A673 (cell line): Measurements from ENCODE around the gene KIF26B. TPM values are rescaled to one million over a fixed set of nuclear protein-coding genes. Genes with fewer than 3 reads are reported as not detected.

Experiments
- BruUV-seq: library from RNA; stranded (reverse); fragments of 400-500 nt; replicated peaks from 2 replicates; lab custom pipeline; 2021; lab: Mats Ljungman, UMichigan
- CTCF ChIA-PET: fragments of 300-600 bp; sonication (Branson Sonifier 250); formaldehyde crosslinking; loops from one replicate; lab custom pipeline; 2022; ENCODE audit warnings: antibody characterized with exemption; lab: Charles Lee
- POLR2A ChIA-PET: fragments of 300-600 bp; sonication (Branson Sonifier 250); formaldehyde crosslinking; loops from one replicate; lab custom pipeline; 2022; ENCODE audit warnings: antibody characterized with exemption; ENCODE audit not compliant: low non-redundant PET; lab: Charles Lee
- DNase-seq: peaks from one replicate; pipeline ENCODE4 v3.0.0-alpha.2; 2015; ENCODE audit warnings: low spot score
- H3K27ac ChIP-seq: fragments of 200-600 bp; sonication (generic); 2 replicates; pipeline ENCODE4 v1.5.1; 2016; ENCODE audit warnings: mixed run types, low read depth, mild to moderate bottlenecking, mixed read lengths, antibody characterized with exemption, low read length; ENCODE audit not compliant: poor library complexity, severe bottlenecking
- H3K27me3 ChIP-seq: fragments of 200-600 bp; sonication (generic); replicated peaks from 2 replicates; pipeline ENCODE4 v1.6.1; 2017; ENCODE audit warnings: mixed run types, low read depth, mild to moderate bottlenecking, mixed read lengths, antibody characterized with exemption, low read length; ENCODE audit not compliant: insufficient read depth, poor library complexity
- H3K36me3 ChIP-seq: fragments of 200-600 bp; sonication (generic); 2 replicates; pipeline ENCODE4 v1.6.1; 2016; ENCODE audit warnings: mixed run types, mild to moderate bottlenecking, mixed read lengths, antibody characterized with exemption, low read length; ENCODE audit not compliant: insufficient read depth, poor library complexity, severe bottlenecking
- H3K4me1 ChIP-seq: fragments of 200-600 bp; sonication (generic); 2 replicates; pipeline ENCODE4 v1.6.1; 2017; ENCODE audit warnings: mixed run types, mild to moderate bottlenecking, mixed read lengths, antibody characterized with exemption, low read length; ENCODE audit not compliant: insufficient read depth, poor library complexity, severe bottlenecking
- H3K4me3 ChIP-seq: fragments of 200-600 bp; sonication (generic); 2 replicates; pipeline ENCODE4 v1.5.1; 2016; ENCODE audit warnings: low read depth, mixed run types, mild to moderate bottlenecking, mixed read lengths, low read length; ENCODE audit not compliant: poor library complexity, severe bottlenecking
- H3K9me3 ChIP-seq: fragments of 200-600 bp; sonication (generic); 2 replicates; pipeline ENCODE4 v1.6.1; 2016; ENCODE audit warnings: mixed run types, low read depth, mild to moderate bottlenecking, mixed read lengths, antibody characterized with exemption, low read length; ENCODE audit not compliant: poor library complexity, severe bottlenecking
- CTCF ChIP-seq: fragments of 300-800, 200-600 bp; sonication (generic); conservative IDR thresholded peaks from 2 replicates; pipeline ENCODE4 v1.5.1; 2017; ENCODE audit warnings: low read depth, mild to moderate bottlenecking, antibody characterized with exemption, low read length, moderate library complexity, mixed read lengths
- EZH2 ChIP-seq: fragments of 200-600 bp; sonication (generic); IDR thresholded peaks from 2 replicates; pipeline ENCODE4 v1.6.1; 2017; ENCODE audit warnings: borderline replicate concordance, low read depth, mild to moderate bottlenecking, mixed read lengths, antibody characterized with exemption, low read length; ENCODE audit not compliant: poor library complexity, severe bottlenecking
- intact Hi-C: fragments of 100-400 bp; cut with micrococcal nuclease; formaldehyde crosslinking; loops from one replicate; pipeline ENCODE4 v1.10.0; 2022; ENCODE audit not compliant: unreplicated experiment
- total RNA-seq: library from RNA; stranded (reverse); gene quantifications from 2 replicates; pipeline ENCODE4 v1.2.3, GENCODE V29; 2021

Gene KIF26B
- total RNA-seq, 1 experiment from 2014 or later: not detected

GRCh38 chr1:245657371-245657770 is 502.6 kb downstream of the KIF26B start:
- Histone ChIP-seq H3K27ac (no peak overlapping the region), H3K36me3 (no peaks in the 10 kb centered on the region), H3K4me3 (no peak overlapping the region), H3K27me3 (no peaks in the 10 kb centered on the region), H3K4me1 (no peaks in the 10 kb centered on the region), H3K9me3 (no peaks in the 10 kb centered on the region)
- DNase-seq: no peak
- CTCF ChIA-PET: no interaction called here
- BruUV-seq: no TSS peak
- TF ChIP-seq EZH2 (no peak), CTCF (no peak)
- intact Hi-C loops: no loop called here
- POLR2A ChIA-PET: no interaction called here

- H3K9me3 ChIP-seq: no peaks in the 10 kb centered on the region
- no peaks in the 10 kb centered on the region for H3K4me1 ChIP-seq
- DNase-seq: no peak
- no peak overlapping the region for H3K27ac ChIP-seq
- peaks cover 9% of the 10 kb centered on the region for H3K27me3 ChIP-seq
- intact Hi-C loops: no loop called here
- no peaks in the 10 kb centered on the region for H3K36me3 ChIP-seq
- no peak overlapping the region for H3K4me3 ChIP-seq
- BruUV-seq: no TSS peak
- ChIA-PET POLR2A (no interaction called here), CTCF (no interaction called here)
- TF ChIP-seq EZH2: no peak
- TF ChIP-seq CTCF: no peak
Measured at GRCh38 chr1:245663373-245663772, 508.6 kb downstream of the KIF26B start.

- no peak for TF ChIP-seq EZH2
- no peak for TF ChIP-seq CTCF
- H3K4me3 ChIP-seq: no peak overlapping the region
- no peaks in the 10 kb centered on the region for H3K4me1 ChIP-seq
- ChIA-PET CTCF (no interaction called here), POLR2A (no interaction called here)
- H3K27ac ChIP-seq: no peak overlapping the region
- no peak for DNase-seq
- no peaks in the 10 kb centered on the region for H3K9me3 ChIP-seq
- intact Hi-C loops: no loop called here
- peaks cover 9% of the 10 kb centered on the region for H3K27me3 ChIP-seq
- H3K36me3 ChIP-seq: no peaks in the 10 kb centered on the region
- BruUV-seq: no TSS peak
Measured at GRCh38 chr1:245663841-245664240, 509.1 kb downstream of the KIF26B start.
